ENCODE measurements around the gene WNK2.

- TF ChIP-seq, protein P1, sequence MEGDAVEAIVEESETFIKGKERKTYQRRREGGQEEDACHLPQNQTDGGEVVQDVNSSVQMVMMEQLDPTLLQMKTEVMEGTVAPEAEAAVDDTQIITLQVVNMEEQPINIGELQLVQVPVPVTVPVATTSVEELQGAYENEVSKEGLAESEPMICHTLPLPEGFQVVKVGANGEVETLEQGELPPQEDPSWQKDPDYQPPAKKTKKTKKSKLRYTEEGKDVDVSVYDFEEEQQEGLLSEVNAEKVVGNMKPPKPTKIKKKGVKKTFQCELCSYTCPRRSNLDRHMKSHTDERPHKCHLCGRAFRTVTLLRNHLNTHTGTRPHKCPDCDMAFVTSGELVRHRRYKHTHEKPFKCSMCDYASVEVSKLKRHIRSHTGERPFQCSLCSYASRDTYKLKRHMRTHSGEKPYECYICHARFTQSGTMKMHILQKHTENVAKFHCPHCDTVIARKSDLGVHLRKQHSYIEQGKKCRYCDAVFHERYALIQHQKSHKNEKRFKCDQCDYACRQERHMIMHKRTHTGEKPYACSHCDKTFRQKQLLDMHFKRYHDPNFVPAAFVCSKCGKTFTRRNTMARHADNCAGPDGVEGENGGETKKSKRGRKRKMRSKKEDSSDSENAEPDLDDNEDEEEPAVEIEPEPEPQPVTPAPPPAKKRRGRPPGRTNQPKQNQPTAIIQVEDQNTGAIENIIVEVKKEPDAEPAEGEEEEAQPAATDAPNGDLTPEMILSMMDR (IDR thresholded peaks at IDR 0.05): no peak
- no peak for TF ChIP-seq POLR2AphosphoS5 (IDR thresholded peaks at IDR 0.05)
- no peak for TF ChIP-seq POLR2A (IDR thresholded peaks at IDR 0.05; ENCODE audit: low read depth)
- no peak for TF ChIP-seq EP300 (IDR thresholded peaks at IDR 0.05)
Observed at GRCh38 chr9:93209576-93210323, 25.8 kb downstream of the WNK2 start.

Data from esophagus muscularis mucosa (tissue), 4 donors.